Small intestine (tissue), 7 donors: ENCODE data around the gene ATP8B1. TPM values are rescaled to one million over a fixed set of nuclear protein-coding genes. Genes with fewer than 3 reads are reported as not detected.
A peak's percentile ranks its signal among the peaks of the same experiment; 100 is the strongest.

ENCODE experiments used
- DNase-seq, 2 donors: peaks; one replicate each; pipeline versions ENCODE4 v3.0.0 to v3.0.0-alpha.2; 2013
- FAIRE-seq: peaks from 2 replicates; lab custom pipeline; 2012; peaks lifted over from hg19 to GRCh38; lab: Jason Lieb, UNC
- H3K27ac ChIP-seq, 3 donors: one replicate each; pipeline ENCODE4 v1.5.1; 2013; ENCODE audit warnings: low read length in 2 of 3, mild to moderate bottlenecking in 2 of 3, control low read depth in 1 of 3, inconsistent platforms in 1 of 3, low read depth in 1 of 3, moderate library complexity in 1 of 3
- H3K27me3 ChIP-seq, 3 donors: one replicate each; pipeline ENCODE4 v1.6.1; 2013; ENCODE audit warnings: low read length in 3 of 3, inconsistent platforms in 1 of 3; ENCODE audit not compliant: control insufficient read depth in 3 of 3, insufficient read depth in 3 of 3
- H3K36me3 ChIP-seq, 3 donors: one replicate each; pipeline ENCODE4 v1.6.1; 2013; ENCODE audit warnings: low read length in 3 of 3, inconsistent platforms in 1 of 3, low read depth in 1 of 3, mild to moderate bottlenecking in 1 of 3, moderate library complexity in 1 of 3; ENCODE audit not compliant: control insufficient read depth in 3 of 3, insufficient read depth in 2 of 3
- H3K4me1 ChIP-seq, 3 donors: one replicate each; pipeline ENCODE4 v1.6.1; 2013; ENCODE audit warnings: low read length in 2 of 3, inconsistent platforms in 1 of 3, low read depth in 1 of 3, mild to moderate bottlenecking in 1 of 3, moderate library complexity in 1 of 3; ENCODE audit not compliant: control insufficient read depth in 3 of 3, insufficient read depth in 2 of 3
- H3K4me3 ChIP-seq, 3 donors: one replicate each; pipeline ENCODE4 v1.5.1; 2013; ENCODE audit warnings: low read length in 3 of 3, control low read depth in 1 of 3, inconsistent platforms in 1 of 3, low read depth in 1 of 3, mild to moderate bottlenecking in 1 of 3, moderate library complexity in 1 of 3
- H3K9me3 ChIP-seq, 2 donors: one replicate each; pipeline ENCODE4 v1.6.1; 2013; ENCODE audit warnings: low read depth in 1 of 2, low read length in 1 of 2; ENCODE audit not compliant: control insufficient read depth in 2 of 2, insufficient read depth in 1 of 2
- WGBS, 3 donors: extraction: QIAGEN DNeasy Blood & Tissue Kit; methylation state at CpG; one replicate each; pipeline ENCODE4 v1.1.7; 2013; 5-methylcytosine and 5-hydroxymethylcytosine counted together
- polyA plus RNA-seq, 4 donors: library from polyadenylated mRNA; stranded (reverse) in 3 of 4; unstranded in 1 of 4; fragments of 200-250 nt in 3 of 4; fragments of 120-200 nt in 1 of 4; gene quantifications; one replicate each; pipeline versions ENCODE4 v1.2.1 to v1.2.3, GENCODE V29; 2013
- donor health status: healthy with polysubstance abuse.
- donor health status: control.
- donor health status: control.
- donor health status: Bipolar disorder and iron deficiency.
- donor health status: healthy.

Gene ATP8B1
- polyA plus RNA-seq, 4 donors, result 25.5 to 82.5 (median 42.7) TPM

GRCh38 chr18:57793302-57793986 is 9.7 kb downstream of the ATP8B1 start:
- Histone ChIP-seq H3K4me1 (peaks cover 9 to 58% (median 14%) of the 10 kb centered on the region in 3 donors), H3K27me3 (no peaks in the 10 kb centered on the region), H3K27ac (peak overlapping the region; percentile 8 to 32 (median 14)), H3K4me3 (no peak overlapping the region), H3K36me3 (peaks cover 0 to 16% (median 0%) of the 10 kb centered on the region in 3 donors), H3K9me3 (no peaks in the 10 kb centered on the region)
- DNase-seq (no peak), FAIRE-seq (no peak)
- WGBS, 3 donors, result 25 to 54% (median 43%) methylated on average over 3 of the region's 3 CpGs

GRCh38 chr18:57792631-57793301 is 10.3 kb downstream of the ATP8B1 start:
- H3K4me3 ChIP-seq, result no peak overlapping the region
- WGBS, 3 donors, result 18 to 42% (median 27%) methylated on average over 9 of the region's 9 CpGs
- DNase-seq (no peak), FAIRE-seq (no peak)
- peak overlapping the region in 2 of 3 donors; percentile 8 to 32 for H3K27ac ChIP-seq
- peaks cover 9 to 54% (median 15%) of the 10 kb centered on the region in 3 donors for H3K4me1 ChIP-seq
- peaks cover 0 to 16% (median 0%) of the 10 kb centered on the region in 3 donors for H3K36me3 ChIP-seq
- no peaks in the 10 kb centered on the region for H3K9me3 ChIP-seq
- no peaks in the 10 kb centered on the region for H3K27me3 ChIP-seq

GRCh38 chr18:57791911-57792310 is 11.2 kb downstream of the ATP8B1 start:
- peaks cover 0 to 16% (median 0%) of the 10 kb centered on the region in 3 donors for H3K36me3 ChIP-seq
- no peak for DNase-seq
- no peak overlapping the region for H3K27ac ChIP-seq
- H3K9me3 ChIP-seq, result no peaks in the 10 kb centered on the region
- no peaks in the 10 kb centered on the region for H3K27me3 ChIP-seq
- no peak overlapping the region for H3K4me3 ChIP-seq
- FAIRE-seq, result no peak
- H3K4me1 ChIP-seq, result peaks cover 9 to 45% (median 14%) of the 10 kb centered on the region in 3 donors
- 48 to 63% (median 56%) methylated on average over 2 of the region's 2 CpGs for WGBS, 3 donors

GRCh38 chr18:57791192-57791591 is 11.9 kb downstream of the ATP8B1 start:
- WGBS, 3 donors, result 75 to 87% (median 85%) methylated on average over 5 of the region's 5 CpGs
- no peak for DNase-seq
- H3K27me3 ChIP-seq, result no peaks in the 10 kb centered on the region
- peaks cover 0 to 17% (median 0%) of the 10 kb centered on the region in 3 donors for H3K36me3 ChIP-seq
- no peak for FAIRE-seq
- H3K27ac ChIP-seq, result no peak overlapping the region
- no peak overlapping the region for H3K4me3 ChIP-seq
- no peaks in the 10 kb centered on the region for H3K9me3 ChIP-seq
- peaks cover 9 to 40% (median 15%) of the 10 kb centered on the region in 3 donors for H3K4me1 ChIP-seq

GRCh38 chr18:57790316-57790715 is 12.8 kb downstream of the ATP8B1 start:
- Histone ChIP-seq H3K4me3 (no peak overlapping the region), H3K9me3 (no peaks in the 10 kb centered on the region), H3K4me1 (peaks cover 12 to 33% (median 18%) of the 10 kb centered on the region in 3 donors), H3K36me3 (peaks cover 0 to 20% (median 0%) of the 10 kb centered on the region in 3 donors), H3K27ac (no peak overlapping the region), H3K27me3 (no peaks in the 10 kb centered on the region)
- DNase-seq (no peak), FAIRE-seq (no peak)
- WGBS, 3 donors, result 96 to 99% (median 97%) methylated on average over 4 of the region's 4 CpGs

GRCh38 chr18:57789759-57790158 is 13.4 kb downstream of the ATP8B1 start:
- H3K4me3 ChIP-seq, result no peak overlapping the region
- H3K27me3 ChIP-seq, result no peaks in the 10 kb centered on the region
- H3K9me3 ChIP-seq, result no peaks in the 10 kb centered on the region
- H3K36me3 ChIP-seq, result peaks cover 0 to 17% (median 0%) of the 10 kb centered on the region in 3 donors
- WGBS, 3 donors, result 78 to 86% (median 86%) methylated on average over 4 of the region's 4 CpGs
- H3K4me1 ChIP-seq, result peaks cover 12 to 36% (median 18%) of the 10 kb centered on the region in 3 donors
- DNase-seq (no peak), FAIRE-seq (no peak)
- H3K27ac ChIP-seq, result peak overlapping the region in 2 of 3 donors; percentile 29 to 59

- Histone ChIP-seq H3K27me3 (no peaks in the 10 kb centered on the region), H3K4me1 (peaks cover 13 to 39% (median 22%) of the 10 kb centered on the region in 3 donors), H3K27ac (peak overlapping the region in 2 of 3 donors; percentile 29 to 59), H3K4me3 (no peak overlapping the region), H3K36me3 (peaks cover 0 to 16% (median 0%) of the 10 kb centered on the region in 3 donors), H3K9me3 (no peaks in the 10 kb centered on the region)
- 10 to 26% (median 19%) methylated on average over 6 of the region's 6 CpGs for WGBS, 3 donors
- DNase-seq (peak in 1 of 2 donors; percentile 73), FAIRE-seq (no peak)
Observed at GRCh38 chr18:57789090-57789489, 14.0 kb downstream of the ATP8B1 start.

- DNase-seq (peak in 1 of 2 donors; percentile 83), FAIRE-seq (no peak)
- no peaks in the 10 kb centered on the region for H3K27me3 ChIP-seq
- peaks cover 10 to 29% (median 19%) of the 10 kb centered on the region in 3 donors for H3K4me1 ChIP-seq
- peak overlapping the region in 1 of 3 donors; percentile 18 for H3K27ac ChIP-seq
- H3K4me3 ChIP-seq, result no peak overlapping the region
- H3K36me3 ChIP-seq, result peaks cover 0 to 18% (median 0%) of the 10 kb centered on the region in 3 donors
- no peaks in the 10 kb centered on the region for H3K9me3 ChIP-seq
- WGBS, 3 donors, result 19 to 62% (median 46%) methylated on average over 11 of the region's 11 CpGs
Observed at GRCh38 chr18:57787068-57787685, 15.9 kb downstream of the ATP8B1 start.
